GM12878 (cell line): Measurements from ENCODE around the gene ARL11. TPM values are rescaled to one million over a fixed set of nuclear protein-coding genes. Genes with fewer than 3 reads are reported as not detected.

Experiments used
- ATF2 ChIP-seq: IDR thresholded peaks from 2 replicates; pipeline ENCODE4 v1.6.1; 2012; ENCODE audit warnings: low read length, inconsistent platforms
- ATF7 ChIP-seq: fragments of 450-650 bp; IDR thresholded peaks from 2 replicates; pipeline ENCODE4 v1.6.1; 2016; ENCODE audit warnings: low read depth, mild to moderate bottlenecking
- BRCA1 ChIP-seq: IDR thresholded peaks from 2 replicates; pipeline ENCODE4 v1.6.1; 2011; ENCODE audit warnings: low read depth, low read length, improper control_type of control experiment
- CBX5 ChIP-seq: sonication (generic); IDR thresholded peaks from 2 replicates; pipeline ENCODE4 v1.6.1; 2016; ENCODE audit warnings: low read depth, moderate library complexity, mild to moderate bottlenecking, inconsistent platforms
- CHD2 ChIP-seq: IDR thresholded peaks from 2 replicates; pipeline ENCODE4 v1.6.1; 2011; ENCODE audit warnings: low read depth, low read length, improper control_type of control experiment, borderline replicate concordance
- CHD4 ChIP-seq: fragments of 200-600 bp; sonication (generic); IDR thresholded peaks from 2 replicates; pipeline ENCODE4 v1.6.1; 2016; ENCODE audit warnings: mild to moderate bottlenecking
- EGR1 ChIP-seq, 2 experiments: IDR thresholded peaks; 1 replicate in 1 of 2; 2 replicates in 1 of 2; pipeline ENCODE4 v1.6.1; 2011 to 2012; ENCODE audit warnings: low read depth in 2 of 2, low read length in 2 of 2, borderline replicate concordance in 1 of 2, mild to moderate bottlenecking in 1 of 2, moderate library complexity in 1 of 2
- ETV6 ChIP-seq, 2 experiments: fragments of 450-650 bp in 1 of 2; IDR thresholded peaks in 1 of 2; conservative IDR thresholded peaks in 1 of 2; 2 replicates each; pipeline ENCODE4 v1.6.1; 2014; ENCODE audit warnings: antibody characterized with exemption in 1 of 2, borderline replicate concordance in 1 of 2, low read depth in 1 of 2, mild to moderate bottlenecking in 1 of 2, moderate library complexity in 1 of 2
- HDGF ChIP-seq: fragments of 450-650 bp; IDR thresholded peaks from 2 replicates; pipeline ENCODE4 v1.6.1; 2016; ENCODE audit warnings: antibody characterized with exemption
- KLF5 ChIP-seq: fragments of 450-650 bp; IDR thresholded peaks from 2 replicates; pipeline ENCODE4 v1.6.1; 2014; ENCODE audit warnings: mild to moderate bottlenecking; ENCODE audit not compliant: partially characterized antibody
- MLLT1 ChIP-seq: fragments of 450-650 bp; IDR thresholded peaks from 2 replicates; pipeline ENCODE4 v1.6.1; 2016; ENCODE audit warnings: mild to moderate bottlenecking
- MYB ChIP-seq: fragments of 150-350 bp; IDR thresholded peaks from 2 replicates; pipeline ENCODE4 v1.6.1; 2014; ENCODE audit warnings: mild to moderate bottlenecking, low read depth, low read length, borderline replicate concordance
- POLR2AphosphoS2 ChIP-seq: IDR thresholded peaks from 2 replicates; pipeline ENCODE4 v1.6.1; 2011; ENCODE audit warnings: low read depth, mild to moderate bottlenecking, low read length, improper control_type of control experiment, moderate library complexity
- POLR2AphosphoS5 ChIP-seq: IDR thresholded peaks from 2 replicates; pipeline ENCODE4 v1.6.1; 2011; ENCODE audit warnings: mild to moderate bottlenecking, low read length, inconsistent platforms
- RAD21 ChIP-seq: IDR thresholded peaks from 2 replicates; pipeline ENCODE4 v1.6.1; 2011; ENCODE audit warnings: mild to moderate bottlenecking, low read depth, low read length, moderate library complexity; ENCODE audit not compliant: insufficient read depth
- SMARCA5 ChIP-seq: fragments of 450-650 bp; IDR thresholded peaks from 2 replicates; pipeline ENCODE4 v1.6.1; 2017; ENCODE audit warnings: mild to moderate bottlenecking
- SP1 ChIP-seq: IDR thresholded peaks from one replicate; pipeline ENCODE4 v1.6.1; 2011; ENCODE audit warnings: low read depth, low read length
- TCF12 ChIP-seq: IDR thresholded peaks from 2 replicates; pipeline ENCODE4 v1.6.1; 2011; ENCODE audit warnings: low read depth, mild to moderate bottlenecking, low read length
- WRNIP1 ChIP-seq: IDR thresholded peaks from 2 replicates; pipeline ENCODE4 v1.6.1; 2011; ENCODE audit warnings: low read depth, low read length, improper control_type of control experiment, borderline replicate concordance
- ZNF592 ChIP-seq: fragments of 450-650 bp; IDR thresholded peaks from 2 replicates; pipeline ENCODE4 v1.6.1; 2017; ENCODE audit warnings: mild to moderate bottlenecking, moderate library complexity
- ZNF687 ChIP-seq: fragments of 450-650 bp; IDR thresholded peaks from 2 replicates; pipeline ENCODE4 v1.6.1; 2017; ENCODE audit warnings: mild to moderate bottlenecking, moderate library complexity
- polyA plus RNA-seq, 11 experiments: library from polyadenylated mRNA; depleted of rRNA in 4 of 11; unstranded in 6 of 11; stranded (reverse) in 5 of 11; fragments of >200 nt; fragmentation: Nextera tagmentation in 4 of 11; fragmentation: Illumina TruSeq in 1 of 11; extraction: Ambion mirVana in 4 of 11; extraction: Trizol in 1 of 11; gene quantifications; 1 replicate in 1 of 11; 2 replicates in 10 of 11; pipeline versions ENCODE4 v1.2.1 to v1.2.3, GENCODE V29; 2011 to 2016; ENCODE audit warnings: inconsistent platforms in 2 of 11, missing spikeins in 2 of 11, low read depth in 1 of 11
- total RNA-seq, 4 experiments: library from RNA; depleted of rRNA in 3 of 4; stranded (reverse); fragments of >200 nt in 3 of 4; fragmentation: Illumina TruSeq in 1 of 4; extraction: Trizol in 1 of 4; gene quantifications; 2 replicates each; pipeline versions ENCODE4 v1.2.1 to v1.2.3, GENCODE V29; 2013 to 2021

Gene ARL11
- total and polyA plus RNA-seq, 10 of the 15 experiments (the other 5 are each of a cell fraction or from before 2014, with no cell fraction given) = 2.0 to 7.2 (median 4.4) TPM

GRCh38 chr13:49620170-49620621 lies 8.1 kb upstream of the ARL11 start (continued):
- TF ChIP-seq POLR2AphosphoS5 = no peak
- TF ChIP-seq MYB = 0 out of 2 replicates have a peak, but pooled peaks have one; percentile 58
- TF ChIP-seq HDGF = no peak
- no peak for TF ChIP-seq CBX5
- TF ChIP-seq RAD21 = no peak
- TF ChIP-seq POLR2AphosphoS2 = no peak
- TF ChIP-seq ETV6 (conservative IDR thresholded peaks at IDR 0.05 in 1 of 2, IDR thresholded peaks at IDR 0.05 in 1 of 2; ENCODE audit: borderline replicate concordance in 1 of 2, low read depth in 1 of 2) = no peak
- 0 out of 2 replicates have a peak, but pooled peaks have one; percentile 60 for TF ChIP-seq TCF12
- TF ChIP-seq ATF7 = no peak
- TF ChIP-seq CHD2 = no peak
- TF ChIP-seq SMARCA5 = no peak
- no peak for TF ChIP-seq CHD4
- TF ChIP-seq BRCA1 = no peak
- no peak for TF ChIP-seq MLLT1
- no peak for TF ChIP-seq KLF5
- 0 out of 2 replicates have a peak, but pooled peaks have one; percentile 29 for TF ChIP-seq ATF2
- TF ChIP-seq WRNIP1 = no peak
- no peak for TF ChIP-seq ZNF592
- peak; percentile 33 for TF ChIP-seq SP1
- TF ChIP-seq EGR1 (IDR thresholded peaks at IDR 0.05; ENCODE audit: borderline replicate concordance in 1 of 2, low read depth in 2 of 2, low read length in 2 of 2) = no peak
- 0 out of 2 replicates have a peak, but pooled peaks have one; percentile 15 for TF ChIP-seq ZNF687
